Natural killer cell (primary cell): Measurements from ENCODE around the gene CTNNA3. TPM values are rescaled to one million over a fixed set of nuclear protein-coding genes. Genes with fewer than 3 reads are reported as not detected.

Experiments
- ATAC-seq, 3 donors: fragments of 150-1000 bp in 2 of 3; fragments of 200-7000 bp in 1 of 3; cut with Tn5 transposase; 1 replicate in 1 of 3; 2 replicates in 2 of 3; pipeline ENCODE4 v1.10.0; 2021; ENCODE audit warnings: mild to moderate bottlenecking in 2 of 3, moderate library complexity in 2 of 3
- DNase-seq, 2 donors: peaks; one replicate each; pipeline versions ENCODE4 v3.0.0 to v3.0.0-alpha.2; 2013 to 2021; ENCODE audit warnings: mixed read lengths in 1 of 2
- H3K27ac ChIP-seq: one replicate; pipeline ENCODE4 v1.5.1; 2013; ENCODE audit warnings: mild to moderate bottlenecking, low read length
- H3K27me3 ChIP-seq: one replicate; pipeline ENCODE4 v1.6.1; 2013; ENCODE audit warnings: low read length; ENCODE audit not compliant: control insufficient read depth, insufficient read depth
- H3K36me3 ChIP-seq: one replicate; pipeline ENCODE4 v1.6.1; 2013; ENCODE audit warnings: low read length; ENCODE audit not compliant: control insufficient read depth, insufficient read depth
- H3K4me1 ChIP-seq: one replicate; pipeline ENCODE4 v1.6.1; 2013; ENCODE audit warnings: low read length; ENCODE audit not compliant: control insufficient read depth, insufficient read depth
- H3K4me3 ChIP-seq: one replicate; pipeline ENCODE4 v1.5.1; 2013; ENCODE audit warnings: low read length
- H3K9me3 ChIP-seq: one replicate; pipeline ENCODE4 v1.6.1; 2013; ENCODE audit warnings: low read length; ENCODE audit not compliant: control insufficient read depth, insufficient read depth
- H3K27ac Mint-ChIP-seq, 2 donors: one replicate each; pipeline ENCODE4 v1.8.0; 2022; ENCODE audit warnings: mild to moderate bottlenecking in 2 of 2, mixed read lengths in 2 of 2, moderate library complexity in 1 of 2
- H3K27me3 Mint-ChIP-seq, 2 donors: one replicate each; pipeline ENCODE4 v1.8.0; 2022; ENCODE audit warnings: low read depth in 2 of 2, mixed read lengths in 2 of 2
- H3K36me3 Mint-ChIP-seq: one replicate; pipeline ENCODE4 v1.8.0; 2022; ENCODE audit warnings: mixed read lengths
- H3K4me1 Mint-ChIP-seq, 2 donors: one replicate each; pipeline ENCODE4 v1.8.0; 2022; ENCODE audit warnings: mixed read lengths in 2 of 2
- H3K4me3 Mint-ChIP-seq: one replicate; pipeline ENCODE4 v1.8.0; 2022; ENCODE audit warnings: mild to moderate bottlenecking, moderate library complexity, mixed read lengths
- H3K9me3 Mint-ChIP-seq, 2 donors: one replicate each; pipeline ENCODE4 v1.8.0; 2022; ENCODE audit warnings: mixed read lengths in 2 of 2
- WGBS: methylation state at CpG from one replicate; pipeline ENCODE4 v1.1.7; 2013; ENCODE audit warnings: missing lambda C conversion rate; ENCODE audit not compliant: insufficient coverage; 5-methylcytosine and 5-hydroxymethylcytosine counted together
- intact Hi-C: fragments of 100-400 bp; cut with micrococcal nuclease; formaldehyde crosslinking; loops from one replicate; pipeline ENCODE4 v1.14.2; 2022
- total RNA-seq, 4 donors: library from RNA; stranded (reverse); fragments of 120-200 nt in 1 of 4; gene quantifications; one replicate each; pipeline versions ENCODE4 v1.2.3 to v1.2.4, GENCODE V29; 2013 to 2022
- TF ChIP-seq, protein P1 (sequence below): fragments of 200-600 bp; IDR thresholded peaks from one replicate; pipeline ENCODE4 v1.8.0; 2022; ENCODE audit warnings: antibody characterized with exemption

Gene CTNNA3
- total RNA-seq, 3 donors from 2014 or later (not counting 1 experiment from before 2014, with no cell fraction given): not detected

DNA sequence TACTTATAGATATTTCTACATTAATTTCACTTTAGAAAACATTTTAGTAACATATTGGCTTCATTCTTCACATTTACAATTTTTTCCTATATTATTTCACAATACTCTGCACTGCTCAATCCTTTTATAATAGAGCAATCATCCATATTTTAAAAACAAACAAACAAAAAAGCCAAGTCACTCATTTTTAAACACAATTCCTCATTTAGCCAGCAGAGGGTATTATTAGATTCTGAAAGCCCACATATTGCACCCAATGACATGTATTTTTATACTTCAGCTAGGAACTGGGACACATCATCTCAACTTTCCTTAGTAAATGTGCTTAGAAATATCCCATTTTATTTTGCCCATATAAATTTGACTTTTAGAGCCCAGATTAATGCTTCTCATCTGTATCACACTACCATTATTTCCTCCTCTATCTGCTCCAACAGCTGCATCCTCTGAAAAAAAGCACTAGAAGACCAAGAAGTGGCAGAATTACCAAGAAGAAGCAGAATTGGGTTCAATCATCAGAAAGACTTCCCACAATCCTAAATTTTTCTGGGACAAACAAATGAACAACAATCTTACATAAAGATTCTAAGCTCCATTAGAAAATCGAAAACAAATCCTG lies 29.5 kb downstream of the CTNNA3 start:
- Mint-ChIP-seq H3K27me3 (peaks cover 7 to 8% of the 10 kb centered on the region in 2 donors), H3K27ac (no peak overlapping the region), H3K9me3 (no peaks in the 10 kb centered on the region), H3K36me3 (no peaks in the 10 kb centered on the region), H3K4me3 (no peak overlapping the region), H3K4me1 (no peaks in the 10 kb centered on the region)
- no peak overlapping the region for H3K4me3 ChIP-seq
- H3K4me1 ChIP-seq: no peaks in the 10 kb centered on the region
- intact Hi-C loops: no loop called here
- no peak for ATAC-seq
- no peaks in the 10 kb centered on the region for H3K36me3 ChIP-seq
- peaks cover 2% of the 10 kb centered on the region for H3K27me3 ChIP-seq
- no peak overlapping the region for H3K27ac ChIP-seq
- TF ChIP-seq, protein P1, sequence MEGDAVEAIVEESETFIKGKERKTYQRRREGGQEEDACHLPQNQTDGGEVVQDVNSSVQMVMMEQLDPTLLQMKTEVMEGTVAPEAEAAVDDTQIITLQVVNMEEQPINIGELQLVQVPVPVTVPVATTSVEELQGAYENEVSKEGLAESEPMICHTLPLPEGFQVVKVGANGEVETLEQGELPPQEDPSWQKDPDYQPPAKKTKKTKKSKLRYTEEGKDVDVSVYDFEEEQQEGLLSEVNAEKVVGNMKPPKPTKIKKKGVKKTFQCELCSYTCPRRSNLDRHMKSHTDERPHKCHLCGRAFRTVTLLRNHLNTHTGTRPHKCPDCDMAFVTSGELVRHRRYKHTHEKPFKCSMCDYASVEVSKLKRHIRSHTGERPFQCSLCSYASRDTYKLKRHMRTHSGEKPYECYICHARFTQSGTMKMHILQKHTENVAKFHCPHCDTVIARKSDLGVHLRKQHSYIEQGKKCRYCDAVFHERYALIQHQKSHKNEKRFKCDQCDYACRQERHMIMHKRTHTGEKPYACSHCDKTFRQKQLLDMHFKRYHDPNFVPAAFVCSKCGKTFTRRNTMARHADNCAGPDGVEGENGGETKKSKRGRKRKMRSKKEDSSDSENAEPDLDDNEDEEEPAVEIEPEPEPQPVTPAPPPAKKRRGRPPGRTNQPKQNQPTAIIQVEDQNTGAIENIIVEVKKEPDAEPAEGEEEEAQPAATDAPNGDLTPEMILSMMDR: no peak
- no CpG with 5 or more reads among the region's 1 CpG for WGBS
- peak in 1 of 2 donors; percentile 48 for DNase-seq
- no peaks in the 10 kb centered on the region for H3K9me3 ChIP-seq

DNA sequence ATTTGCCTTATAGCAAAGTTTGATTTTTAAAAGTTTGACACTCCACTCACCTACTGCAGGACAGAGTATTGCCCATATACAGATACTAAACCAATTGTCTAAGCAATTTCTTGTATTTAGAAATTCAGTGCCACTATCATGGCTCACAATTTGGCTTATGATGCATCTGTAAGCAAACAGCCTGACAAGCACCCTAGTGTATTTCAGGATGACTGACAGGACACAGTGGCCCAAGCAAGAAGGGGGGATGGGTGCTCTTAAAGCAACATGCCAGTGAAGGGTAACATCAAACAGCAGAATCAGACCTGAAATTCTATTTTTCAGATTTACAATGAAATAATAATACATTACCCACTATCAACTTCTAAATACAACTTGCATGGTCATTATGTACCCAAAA lies 30.5 kb downstream of the CTNNA3 start:
- Histone ChIP-seq H3K9me3 (no peaks in the 10 kb centered on the region), H3K36me3 (no peaks in the 10 kb centered on the region), H3K27me3 (peaks cover 2% of the 10 kb centered on the region), H3K4me3 (no peak overlapping the region), H3K27ac (no peak overlapping the region), H3K4me1 (no peaks in the 10 kb centered on the region)
- H3K27me3 Mint-ChIP-seq: peaks cover 8 to 14% of the 10 kb centered on the region in 2 donors
- TF ChIP-seq, protein P1: no peak
- H3K4me1 Mint-ChIP-seq: no peaks in the 10 kb centered on the region
- no peak for DNase-seq
- no peaks in the 10 kb centered on the region for H3K36me3 Mint-ChIP-seq
- no peaks in the 10 kb centered on the region for H3K9me3 Mint-ChIP-seq
- no peak for ATAC-seq
- H3K4me3 Mint-ChIP-seq: no peak overlapping the region
- intact Hi-C loops: no loop called here
- no peak overlapping the region for H3K27ac Mint-ChIP-seq

DNA sequence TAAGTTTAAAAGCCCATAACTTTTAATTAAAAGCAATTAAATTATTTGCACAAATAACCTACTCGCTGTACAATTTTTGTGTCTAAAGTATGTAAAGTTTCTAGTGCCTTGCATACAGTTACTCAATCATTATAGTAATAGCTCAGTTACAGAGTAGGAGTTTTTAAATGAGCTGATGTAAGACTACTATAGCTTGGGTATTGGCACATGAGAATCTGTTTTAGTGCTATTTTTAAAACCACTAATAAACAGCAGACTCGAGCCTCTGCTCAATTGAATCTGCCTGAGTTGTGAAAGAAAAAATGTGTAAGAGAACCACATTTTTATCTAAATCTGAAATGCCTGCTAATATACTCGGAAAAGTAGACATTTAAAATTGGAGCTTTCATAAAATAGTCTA lies 31.1 kb downstream of the CTNNA3 start:
- intact Hi-C loops: no loop called here
- Histone ChIP-seq H3K27ac (no peak overlapping the region), H3K9me3 (no peaks in the 10 kb centered on the region), H3K27me3 (peaks cover 2% of the 10 kb centered on the region), H3K4me1 (no peaks in the 10 kb centered on the region), H3K36me3 (no peaks in the 10 kb centered on the region), H3K4me3 (no peak overlapping the region)
- no peaks in the 10 kb centered on the region for H3K4me1 Mint-ChIP-seq
- TF ChIP-seq, protein P1: no peak
- H3K36me3 Mint-ChIP-seq: no peaks in the 10 kb centered on the region
- H3K9me3 Mint-ChIP-seq: no peaks in the 10 kb centered on the region
- no peak for ATAC-seq
- peaks cover 11 to 20% of the 10 kb centered on the region in 2 donors for H3K27me3 Mint-ChIP-seq
- H3K27ac Mint-ChIP-seq: no peak overlapping the region
- WGBS: no CpG with 5 or more reads among the region's 3 CpGs
- no peak overlapping the region for H3K4me3 Mint-ChIP-seq
- no peak for DNase-seq
